T-cell (primary cell): ENCODE results near the gene EXO1. TPM values are rescaled to one million over a fixed set of nuclear protein-coding genes. Genes with fewer than 3 reads are reported as not detected.

Source experiments
- ATAC-seq, 4 experiments: fragments of 200-7000 bp in 3 of 4; fragments of 150-1000 bp in 1 of 4; cut with Tn5 transposase; replicated peaks in 1 of 4; 1 replicate in 3 of 4; 2 replicates in 1 of 4; pipeline ENCODE4 v1.10.0; 2021; ENCODE audit warnings: moderate library complexity in 3 of 4, mild to moderate bottlenecking in 2 of 4, moderate number of reproducible peaks in 1 of 4
- CTCF ChIA-PET, 2 donors: fragments of 300-600 bp; sonication (Branson Sonifier 250); formaldehyde crosslinking; loops; one replicate each; lab custom pipeline; 2022; ENCODE audit warnings: antibody characterized with exemption in 2 of 2; lab: Charles Lee
- POLR2A ChIA-PET, 2 donors: fragments of 300-600 bp; sonication (Branson Sonifier 250); formaldehyde crosslinking; loops; one replicate each; lab custom pipeline; 2022; ENCODE audit warnings: antibody characterized with exemption in 2 of 2; lab: Charles Lee
- DNase-seq, 35 experiments: peaks; one replicate each; pipeline versions ENCODE4 v3.0.0 to v3.0.0-alpha.2; 2013 to 2023
- H3K27ac ChIP-seq: one replicate; pipeline ENCODE4 v1.5.1; 2013; ENCODE audit warnings: low read length
- H3K27me3 ChIP-seq, 2 experiments: replicated peaks in 1 of 2; 1 replicate in 1 of 2; 2 replicates in 1 of 2; pipeline versions ENCODE4 v1.6.1 to v1.7.0; 2013; ENCODE audit warnings: low read length in 1 of 2, mixed read lengths in 1 of 2; ENCODE audit not compliant: control insufficient read depth in 2 of 2, insufficient read depth in 2 of 2; ENCODE audit errors: extremely low read depth in 1 of 2
- H3K36me3 ChIP-seq, 2 donors: 1 replicate in 1 of 2; 2 replicates in 1 of 2; pipeline versions ENCODE4 v1.6.1 to v1.7.0; 2013; ENCODE audit warnings: low read length in 1 of 2; ENCODE audit not compliant: control insufficient read depth in 2 of 2, insufficient read depth in 1 of 2; ENCODE audit errors: extremely low read depth in 1 of 2
- H3K4me1 ChIP-seq, 2 experiments: 1 replicate in 1 of 2; 2 replicates in 1 of 2; pipeline versions ENCODE4 v1.6.1 to v1.7.0; 2013; ENCODE audit warnings: low read length in 2 of 2, mixed read lengths in 1 of 2; ENCODE audit not compliant: insufficient read depth in 2 of 2, control insufficient read depth in 1 of 2; ENCODE audit errors: extremely low read depth in 1 of 2
- H3K4me3 ChIP-seq, 2 donors: 1 replicate in 1 of 2; 2 replicates in 1 of 2; pipeline versions ENCODE4 v1.5.1 to v1.7.0; 2013; ENCODE audit warnings: mild to moderate bottlenecking in 2 of 2, low read length in 1 of 2, moderate library complexity in 1 of 2; ENCODE audit not compliant: control insufficient read depth in 1 of 2; ENCODE audit errors: extremely low read depth in 1 of 2
- H3K9me3 ChIP-seq: 2 replicates; pipeline ENCODE4 v1.7.0; 2013
- H3K27ac Mint-ChIP-seq, 2 donors: one replicate each; pipeline ENCODE4 v1.8.0; 2020 to 2021; ENCODE audit warnings: mild to moderate bottlenecking in 2 of 2, mixed read lengths in 2 of 2
- H3K27me3 Mint-ChIP-seq, 2 donors: one replicate each; pipeline ENCODE4 v1.8.0; 2021 to 2022; ENCODE audit warnings: mixed read lengths in 2 of 2
- H3K36me3 Mint-ChIP-seq: one replicate; pipeline ENCODE4 v1.8.0; 2021; ENCODE audit warnings: mixed read lengths
- H3K4me1 Mint-ChIP-seq, 3 donors: one replicate each; pipeline ENCODE4 v1.8.0; 2020 to 2022; ENCODE audit warnings: mixed read lengths in 3 of 3, mild to moderate bottlenecking in 1 of 3
- H3K4me3 Mint-ChIP-seq, 3 donors: one replicate each; pipeline ENCODE4 v1.8.0; 2020 to 2022; ENCODE audit warnings: mild to moderate bottlenecking in 3 of 3, mixed read lengths in 3 of 3, moderate library complexity in 3 of 3
- H3K9me3 Mint-ChIP-seq, 3 donors: one replicate each; pipeline ENCODE4 v1.8.0; 2020 to 2022; ENCODE audit warnings: mixed read lengths in 3 of 3
- WGBS: methylation state at CpG from one replicate; pipeline ENCODE4 v1.1.5; 2013; ENCODE audit warnings: missing lambda C conversion rate; ENCODE audit not compliant: insufficient coverage; 5-methylcytosine and 5-hydroxymethylcytosine counted together
- total RNA-seq, 35 experiments: library from RNA in 6 of 35; stranded (reverse) in 6 of 35; fragments of 120-200 nt in 1 of 35; gene quantifications; one replicate each; pipeline versions ENCODE4 v1.2.1 to v1.2.4 and lab custom pipeline; 2013 to 2026

EXO1 gene
- total RNA-seq, 5 donors from 2014 or later (not counting 1 experiment from before 2014, with no cell fraction given): 0.41 to 2.7 (median 1.4) TPM

DNA sequence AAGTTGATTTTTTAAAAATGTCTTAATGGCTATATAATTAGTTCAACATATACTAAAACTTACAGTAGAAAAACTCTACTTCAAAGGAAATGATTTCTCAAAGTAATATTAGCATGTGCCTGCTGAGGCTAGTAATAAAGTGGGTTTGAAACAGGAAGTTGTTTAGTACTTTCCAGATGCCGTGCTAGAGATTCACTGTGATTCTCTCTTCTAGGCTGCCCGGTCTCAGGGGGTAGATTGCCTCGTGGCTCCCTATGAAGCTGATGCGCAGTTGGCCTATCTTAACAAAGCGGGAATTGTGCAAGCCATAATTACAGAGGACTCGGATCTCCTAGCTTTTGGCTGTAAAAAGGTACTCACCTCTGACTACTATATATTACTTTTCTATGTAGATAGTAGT is 9.1 kb downstream of the EXO1 start:
- ChIA-PET POLR2A (no interaction called here), CTCF (no interaction called here)
- DNase-seq: no peak
- Mint-ChIP-seq H3K36me3 (no peaks in the 10 kb centered on the region), H3K27ac (no peak overlapping the region), H3K4me3 (peak overlapping the region in 1 of 3 donors; percentile 13), H3K4me1 (no peaks in the 10 kb centered on the region), H3K27me3 (no peaks in the 10 kb centered on the region), H3K9me3 (no peaks in the 10 kb centered on the region)
- ATAC-seq: no peak
- Histone ChIP-seq H3K9me3 (no peaks in the 10 kb centered on the region), H3K4me1 (peaks cover 0 to 3% of the 10 kb centered on the region in 2 experiments), H3K36me3 (no peaks in the 10 kb centered on the region), H3K4me3 (no peak overlapping the region), H3K27ac (no peak overlapping the region), H3K27me3 (no peaks in the 10 kb centered on the region)
- WGBS: no CpG with 5 or more reads among the region's 6 CpGs

DNA sequence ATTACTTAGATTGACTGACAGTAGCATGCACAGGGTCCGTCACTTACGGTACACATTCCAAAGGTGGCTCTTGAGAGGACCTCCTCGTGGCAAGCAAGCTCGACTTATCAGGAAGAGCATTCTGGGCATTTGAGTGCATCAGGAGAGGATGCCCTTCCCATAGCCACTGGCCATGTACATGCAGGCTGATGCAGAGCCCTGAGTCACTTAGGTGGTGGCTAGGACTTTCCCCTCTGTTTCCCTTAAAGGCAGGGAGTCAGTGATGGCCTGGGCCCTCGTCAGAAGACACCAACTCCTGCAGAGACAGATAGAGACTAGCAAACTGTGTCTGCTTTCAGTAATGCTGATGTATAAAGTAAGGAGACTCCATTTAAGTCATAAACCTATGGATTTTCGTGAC is 12.9 kb downstream of the EXO1 start:
- no peaks in the 10 kb centered on the region for H3K36me3 Mint-ChIP-seq
- no peaks in the 10 kb centered on the region for H3K27me3 ChIP-seq
- no peaks in the 10 kb centered on the region for H3K9me3 ChIP-seq
- DNase-seq: no peak
- H3K27ac Mint-ChIP-seq: no peak overlapping the region
- ChIA-PET CTCF (interaction anchor here in 1 of 2 donors (0.6 kb wide), 1 partner anchor 56 kb away, joined by 9 read pairs; no protein-coding TSS in a partner anchor), POLR2A (no interaction called here)
- no peaks in the 10 kb centered on the region for H3K36me3 ChIP-seq
- no peak overlapping the region for H3K4me3 ChIP-seq
- H3K4me3 Mint-ChIP-seq: no peak overlapping the region
- H3K9me3 Mint-ChIP-seq: no peaks in the 10 kb centered on the region
- WGBS: 100% methylated on average over 4 of the region's 6 CpGs
- no peak for ATAC-seq
- H3K27ac ChIP-seq: no peak overlapping the region
- no peaks in the 10 kb centered on the region for H3K27me3 Mint-ChIP-seq
- no peaks in the 10 kb centered on the region for H3K4me1 Mint-ChIP-seq
- H3K4me1 ChIP-seq: peaks cover 0 to 3% of the 10 kb centered on the region in 2 experiments

DNA sequence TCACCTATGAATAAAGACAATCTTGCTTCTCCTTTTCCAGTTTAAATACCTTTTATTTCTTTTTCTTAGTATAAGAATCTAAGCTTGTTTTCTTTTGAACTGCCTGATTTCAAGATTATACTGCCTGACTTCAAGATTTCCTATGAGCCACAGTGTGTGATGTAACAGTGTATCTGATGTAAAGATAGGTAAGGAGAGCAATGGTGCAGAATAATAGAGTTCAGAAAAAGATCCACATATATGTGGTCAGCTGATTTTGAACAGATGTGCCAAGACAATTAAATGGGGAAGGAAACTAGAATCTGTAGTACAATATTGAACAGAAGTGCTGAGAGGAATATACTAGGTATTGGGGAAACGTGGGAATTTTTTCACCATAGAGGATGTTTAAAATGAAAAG is 21.0 kb downstream of the EXO1 start:
- no CpG with 5 or more reads among the region's 1 CpG for WGBS
- Mint-ChIP-seq H3K9me3 (no peaks in the 10 kb centered on the region), H3K4me1 (no peaks in the 10 kb centered on the region), H3K4me3 (no peak overlapping the region), H3K27ac (no peak overlapping the region), H3K36me3 (no peaks in the 10 kb centered on the region), H3K27me3 (no peaks in the 10 kb centered on the region)
- DNase-seq (no peak), ATAC-seq (no peak)
- Histone ChIP-seq H3K4me1 (no peaks in the 10 kb centered on the region), H3K9me3 (no peaks in the 10 kb centered on the region), H3K36me3 (no peaks in the 10 kb centered on the region), H3K27me3 (no peaks in the 10 kb centered on the region), H3K4me3 (no peak overlapping the region), H3K27ac (no peak overlapping the region)
- ChIA-PET POLR2A (no interaction called here), CTCF (interaction anchor here in 1 of 2 donors (1.1 kb wide), 1 partner anchor 9 kb away, joined by 3 read pairs; no protein-coding TSS in a partner anchor)

DNA sequence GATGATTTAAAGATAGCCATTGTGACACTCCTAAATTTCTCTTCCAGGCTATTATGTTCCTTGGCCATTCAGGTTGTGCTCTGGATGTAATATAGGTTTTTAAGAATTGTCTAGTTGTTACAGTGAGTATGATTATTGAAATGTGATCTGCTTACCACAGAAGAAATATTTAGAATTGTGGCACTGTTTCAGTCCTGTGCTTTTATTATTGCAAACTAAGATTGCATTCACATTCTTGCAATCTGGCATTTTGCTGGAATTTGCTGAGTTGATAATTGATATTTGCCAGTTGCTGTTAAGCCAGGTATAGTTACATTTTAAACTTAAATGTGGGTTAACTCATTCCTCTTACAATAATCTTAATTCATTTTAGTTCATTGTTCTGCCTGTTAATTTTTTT is 22.3 kb downstream of the EXO1 start:
- ChIA-PET POLR2A (interaction anchor here in 1 of 2 donors (0.6 kb wide), 1 partner anchor 11 kb away, joined by 3 read pairs; no protein-coding TSS in a partner anchor), CTCF (no interaction called here)
- Mint-ChIP-seq H3K9me3 (no peaks in the 10 kb centered on the region), H3K36me3 (no peaks in the 10 kb centered on the region), H3K27ac (no peak overlapping the region), H3K4me1 (no peaks in the 10 kb centered on the region), H3K27me3 (no peaks in the 10 kb centered on the region), H3K4me3 (no peak overlapping the region)
- Histone ChIP-seq H3K4me3 (no peak overlapping the region), H3K27ac (no peak overlapping the region), H3K36me3 (no peaks in the 10 kb centered on the region), H3K27me3 (no peaks in the 10 kb centered on the region), H3K9me3 (no peaks in the 10 kb centered on the region), H3K4me1 (no peaks in the 10 kb centered on the region)
- ATAC-seq: no peak
- DNase-seq: no peak

DNA sequence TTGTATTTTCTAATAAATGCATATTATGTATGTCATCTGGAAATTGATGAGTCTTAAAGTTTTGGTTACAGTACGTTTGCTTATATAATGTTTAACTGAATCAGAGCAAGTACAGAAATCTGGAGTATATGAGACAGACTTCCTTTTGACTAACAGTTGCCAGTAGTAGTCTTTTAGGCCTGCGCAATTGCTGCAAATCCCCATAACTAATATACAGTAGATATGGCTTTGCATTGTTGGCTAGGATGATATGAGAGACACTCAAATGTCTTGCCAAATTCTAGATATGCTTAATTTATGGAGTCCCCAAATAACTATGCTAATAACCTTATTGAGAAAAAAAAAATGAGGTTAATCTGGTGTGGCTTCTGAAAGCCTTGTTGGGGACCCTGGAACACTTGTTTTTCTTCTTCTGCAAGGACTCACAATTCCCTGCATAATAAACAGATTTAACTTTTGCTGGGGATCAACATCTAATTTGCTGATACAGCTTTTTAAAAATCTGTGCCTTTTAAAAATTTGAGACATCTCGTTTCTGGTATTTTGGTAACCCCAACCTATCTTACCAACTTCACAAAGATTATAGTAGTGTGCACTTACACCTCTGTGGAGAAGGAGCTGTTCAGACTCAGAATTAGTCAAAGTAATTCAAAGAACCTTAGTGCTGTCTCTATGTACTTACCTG is 22.9 kb downstream of the EXO1 start:
- CTCF ChIA-PET: no interaction called here
- H3K27me3 ChIP-seq: no peaks in the 10 kb centered on the region
- POLR2A ChIA-PET: no interaction called here
- WGBS: no CpG with 5 or more reads among the region's 3 CpGs
- Mint-ChIP-seq H3K4me3 (no peak overlapping the region), H3K4me1 (no peaks in the 10 kb centered on the region), H3K27ac (no peak overlapping the region), H3K9me3 (no peaks in the 10 kb centered on the region), H3K27me3 (no peaks in the 10 kb centered on the region), H3K36me3 (no peaks in the 10 kb centered on the region)
- H3K36me3 ChIP-seq: no peaks in the 10 kb centered on the region
- H3K4me3 ChIP-seq: no peak overlapping the region
- ATAC-seq (no peak), DNase-seq (no peak)
- H3K27ac ChIP-seq: no peak overlapping the region
- H3K4me1 ChIP-seq: no peaks in the 10 kb centered on the region
- no peaks in the 10 kb centered on the region for H3K9me3 ChIP-seq

DNA sequence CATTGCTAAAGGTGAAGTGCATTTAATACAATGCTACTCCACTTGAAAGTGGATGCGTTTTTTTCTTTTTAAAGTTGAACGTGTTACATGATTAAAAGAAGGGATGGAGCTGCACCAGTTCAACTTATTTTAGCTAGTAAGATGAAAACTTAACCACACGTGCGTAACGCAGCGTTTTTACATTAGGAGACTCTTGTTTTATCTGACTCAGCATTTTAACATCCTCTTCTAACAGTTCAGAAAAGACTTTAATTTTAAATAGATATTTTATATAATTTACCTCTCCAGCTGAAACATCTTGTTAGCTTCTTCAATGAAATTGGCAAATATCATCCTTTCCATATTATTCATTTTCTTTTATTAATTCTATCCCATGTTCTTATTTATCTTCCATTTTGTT is 33.4 kb downstream of the EXO1 start:
- H3K27ac Mint-ChIP-seq: no peak overlapping the region
- no CpG with 5 or more reads among the region's 6 CpGs for WGBS
- no peak overlapping the region for H3K4me3 Mint-ChIP-seq
- no peaks in the 10 kb centered on the region for H3K9me3 ChIP-seq
- no peak overlapping the region for H3K27ac ChIP-seq
- DNase-seq: no peak
- H3K36me3 Mint-ChIP-seq: no peaks in the 10 kb centered on the region
- no peaks in the 10 kb centered on the region for H3K4me1 ChIP-seq
- ChIA-PET CTCF (no interaction called here), POLR2A (no interaction called here)
- no peaks in the 10 kb centered on the region for H3K36me3 ChIP-seq
- ATAC-seq: no peak
- H3K27me3 ChIP-seq: no peaks in the 10 kb centered on the region
- peaks cover 0 to 8% (median 0%) of the 10 kb centered on the region in 3 donors for H3K9me3 Mint-ChIP-seq
- H3K27me3 Mint-ChIP-seq: no peaks in the 10 kb centered on the region
- H3K4me3 ChIP-seq: no peak overlapping the region
- no peaks in the 10 kb centered on the region for H3K4me1 Mint-ChIP-seq
